ENCODE results near the gene LAMC2.

DNA sequence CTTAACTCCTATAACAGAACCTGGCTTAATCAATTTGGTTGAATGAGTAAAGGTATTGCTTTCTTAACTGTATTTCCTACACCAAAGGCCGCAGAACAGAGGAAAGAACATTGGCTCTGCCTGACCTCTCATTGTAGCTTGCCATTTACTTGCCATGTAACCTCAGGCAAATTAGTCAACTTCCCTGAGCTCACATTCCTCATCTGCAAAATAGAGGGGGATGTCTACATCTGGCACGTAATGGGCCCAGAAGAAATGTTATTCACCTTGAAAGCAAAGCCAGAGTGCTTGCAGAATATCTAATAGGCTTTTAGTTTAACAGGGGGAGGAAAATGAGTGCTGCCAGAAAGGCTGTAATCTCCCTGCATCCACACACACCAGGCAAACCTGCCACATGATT, 44.3 kb downstream of the LAMC2 start:
- TF ChIP-seq POLR2A (IDR thresholded peaks at IDR 0.05): no peak
- TF ChIP-seq, protein P1, sequence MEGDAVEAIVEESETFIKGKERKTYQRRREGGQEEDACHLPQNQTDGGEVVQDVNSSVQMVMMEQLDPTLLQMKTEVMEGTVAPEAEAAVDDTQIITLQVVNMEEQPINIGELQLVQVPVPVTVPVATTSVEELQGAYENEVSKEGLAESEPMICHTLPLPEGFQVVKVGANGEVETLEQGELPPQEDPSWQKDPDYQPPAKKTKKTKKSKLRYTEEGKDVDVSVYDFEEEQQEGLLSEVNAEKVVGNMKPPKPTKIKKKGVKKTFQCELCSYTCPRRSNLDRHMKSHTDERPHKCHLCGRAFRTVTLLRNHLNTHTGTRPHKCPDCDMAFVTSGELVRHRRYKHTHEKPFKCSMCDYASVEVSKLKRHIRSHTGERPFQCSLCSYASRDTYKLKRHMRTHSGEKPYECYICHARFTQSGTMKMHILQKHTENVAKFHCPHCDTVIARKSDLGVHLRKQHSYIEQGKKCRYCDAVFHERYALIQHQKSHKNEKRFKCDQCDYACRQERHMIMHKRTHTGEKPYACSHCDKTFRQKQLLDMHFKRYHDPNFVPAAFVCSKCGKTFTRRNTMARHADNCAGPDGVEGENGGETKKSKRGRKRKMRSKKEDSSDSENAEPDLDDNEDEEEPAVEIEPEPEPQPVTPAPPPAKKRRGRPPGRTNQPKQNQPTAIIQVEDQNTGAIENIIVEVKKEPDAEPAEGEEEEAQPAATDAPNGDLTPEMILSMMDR (IDR thresholded peaks at IDR 0.05): no peak

Measured in vagina (tissue), 2 donors.